ENCODE data around the gene CYB561D1. TPM values are rescaled to one million over a fixed set of nuclear protein-coding genes. Genes with fewer than 3 reads are reported as not detected.

The CYB561D1 gene
- total and polyA plus RNA-seq, 9 of the 15 experiments (the other 6 are each of a cell fraction or from before 2014, with no cell fraction given) = 0.71 to 7.2 (median 3.5) TPM

- no peaks in the 10 kb centered on the region for H3K27me3 ChIP-seq (ENCODE audit: control insufficient read depth in 2 of 2, insufficient read depth in 2 of 2, low read length in 2 of 2)
- peak; percentile 54 to 81 (median 66) for DNase-seq (ENCODE audit: extremely low read depth in 1 of 4, low spot score in 3 of 4)
- no peak overlapping the region for H3K4me3 ChIP-seq
- H3K9me3 ChIP-seq (replicated peaks; ENCODE audit: control insufficient read depth, insufficient read depth, low read depth, low read length) = no peaks in the 10 kb centered on the region
- no peak overlapping the region for H2AFZ ChIP-seq (ENCODE audit: low read depth, low read length)
- no peak overlapping the region for H3K27ac ChIP-seq (ENCODE audit: extremely low read depth, low read depth, low read length)
- no TSS peak for BruUV-seq (replicated peaks)
- WGBS (ENCODE audit: insufficient coverage, low coverage, missing lambda C conversion rate) = 70% methylated on average over 4 of the region's 4 CpGs
- POLR2A ChIA-PET = interaction anchor here (0.7 to 3.1 kb wide), 4 partner anchors 8 to 35 kb away, joined by 4 to 17 read pairs (median 8); partner anchors contain the start of gene AMIGO1
- ATAC-seq = peak; percentile 79
- H3K4me2 ChIP-seq (ENCODE audit: insufficient read depth, low read length) = no peak overlapping the region
- no peaks in the 10 kb centered on the region; the same call in 1 of the 2 replicates for H4K20me1 ChIP-seq (replicated peaks; ENCODE audit: control insufficient read depth, insufficient read depth, low read length)
- peaks cover 16 to 35% of the 10 kb centered on the region in 2 experiments for H3K4me1 ChIP-seq (replicated peaks in 1 of 2; ENCODE audit: control insufficient read depth in 2 of 2, insufficient read depth in 2 of 2, low read length in 2 of 2)
- peak; percentile 68 for FAIRE-seq
- peaks cover 26% of the 10 kb centered on the region; the same call in 2 of the 3 replicates for H3K36me3 ChIP-seq (ENCODE audit: control insufficient read depth, insufficient read depth, low read length)
- in situ Hi-C loops (cut with MboI) = loop anchor here (5.0 kb wide), 1 partner anchor 32 kb away; no protein-coding TSS in a partner anchor
- no peak overlapping the region for H3K9ac ChIP-seq (ENCODE audit: insufficient read depth in 1 of 2, low read depth in 2 of 2, low read length in 2 of 2)
- H3K79me2 ChIP-seq (ENCODE audit: control insufficient read depth, insufficient read depth, low read length) = no peaks in the 10 kb centered on the region
- no peaks in the 10 kb centered on the region for H3K9me1 ChIP-seq (ENCODE audit: control insufficient read depth, insufficient read depth, low read length)
- CTCF ChIA-PET (ENCODE audit: low intra/inter-chr PET ratio) = interaction anchor here (0.9 to 6.4 kb wide), 2 partner anchors 31 to 35 kb away, joined by 5 to 84 read pairs; no protein-coding TSS in a partner anchor
- intact Hi-C loops (cut with micrococcal nuclease) = loop anchor here (1.0 kb wide), 1 partner anchor 32 kb away; no protein-coding TSS in a partner anchor
- TF ChIP-seq REST (IDR thresholded peaks at IDR 0.05; ENCODE audit: borderline replicate concordance) (peak; percentile 41), REST (CRISPR knock-in tag; IDR thresholded peaks at IDR 0.05; ENCODE audit: low read depth) (no peak), SRF (CRISPR knock-in tag; IDR thresholded peaks at IDR 0.05) (no peak), ZNF644 (tag; IDR thresholded peaks at IDR 0.05; ENCODE audit: low read depth) (no peak), U2AF2 (optimal IDR thresholded peaks at IDR 0.05; ENCODE audit: low read depth, low read length) (no peak), TBL1XR1 (IDR thresholded peaks at IDR 0.05; ENCODE audit: low read length in 2 of 2) (no peak), GTF2E2 (tag; IDR thresholded peaks at IDR 0.05) (no peak), PHF8 (IDR thresholded peaks at IDR 0.05; ENCODE audit: borderline replicate concordance, low read length) (no peak), TAF9B (IDR thresholded peaks at IDR 0.05; ENCODE audit: partially characterized antibody) (no peak), CBFA2T2 (conservative IDR thresholded peaks at IDR 0.05) (no peak), TCF7 (IDR thresholded peaks at IDR 0.05; ENCODE audit: borderline replicate concordance) (no peak), ZNF766 (CRISPR knock-in tag; conservative IDR thresholded peaks at IDR 0.05) (no peak)
Observed at GRCh38 chr1:109499661-109500536, 6.0 kb downstream of the CYB561D1 start.

Measured in K562 (cell line).